GM18519 (cell line): Measurements from ENCODE around the gene ZBTB40.

Source experiments
- ATAC-seq: cut with Tn5 transposase; IDR thresholded peaks from one replicate; pipeline ENCODE4 v1.9.1; 2021; ENCODE audit warnings: mild to moderate bottlenecking, moderate library complexity; ENCODE audit not compliant: unreplicated experiment, low FRiP score

The ZBTB40 gene

DNA sequence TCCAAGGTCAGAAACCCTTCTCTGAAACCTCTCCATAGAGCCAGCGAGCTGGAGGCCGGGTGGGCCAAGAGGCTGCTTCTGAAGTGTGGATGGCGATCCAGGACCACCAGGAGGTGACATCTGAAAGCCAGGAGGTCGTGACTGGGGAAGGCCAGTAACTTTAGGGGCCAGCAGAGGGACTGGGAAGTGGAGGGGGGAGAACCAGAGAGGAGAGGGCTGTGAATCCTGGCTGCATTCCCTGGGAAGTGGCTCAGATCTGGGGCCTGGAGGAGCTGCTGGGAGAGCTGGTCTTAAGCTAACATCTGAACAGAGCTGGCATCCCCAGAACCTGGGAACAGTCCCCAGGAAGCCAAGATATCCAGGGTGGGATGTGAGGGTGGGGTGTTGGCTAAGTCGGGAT is 100.4 kb downstream of the ZBTB40 start:
- no peak for ATAC-seq

DNA sequence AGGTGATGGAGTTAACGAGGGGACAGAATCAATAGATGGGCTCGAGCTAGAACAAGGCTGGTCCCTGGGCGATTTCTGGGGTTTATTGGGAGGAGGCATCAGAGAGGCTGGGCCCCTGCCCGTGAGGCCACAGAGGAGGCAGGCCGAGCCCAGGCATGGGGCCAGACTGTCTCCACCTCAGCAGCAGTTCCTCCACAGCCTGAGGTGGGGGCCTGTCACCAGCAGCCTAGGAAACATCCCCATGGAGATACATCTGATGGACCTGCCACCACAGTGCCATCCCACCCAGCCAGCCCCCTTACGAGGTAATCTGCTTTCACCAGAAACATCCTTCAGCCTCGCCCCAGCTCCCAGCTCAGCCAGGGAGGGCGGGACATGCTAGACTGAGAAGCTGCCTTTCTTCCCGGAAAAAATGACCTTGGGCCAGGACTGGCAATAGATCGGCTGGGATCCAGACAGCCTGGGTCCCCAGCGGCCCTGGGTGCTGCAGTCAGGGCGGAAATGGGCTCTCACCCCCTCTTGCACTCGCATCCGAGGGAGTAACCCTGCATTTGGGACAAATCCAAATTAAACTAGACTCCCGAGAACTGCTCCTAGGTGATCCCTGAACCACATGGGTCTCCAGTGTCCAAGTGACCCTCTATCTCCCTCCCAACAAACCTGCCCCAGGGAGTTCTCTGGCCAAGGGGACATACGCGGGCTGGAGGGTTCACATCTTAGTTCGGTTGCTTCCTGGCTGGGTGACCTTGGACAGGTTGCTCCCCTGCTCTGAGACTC is 101.6 kb downstream of the ZBTB40 start:
- ATAC-seq = no peak

DNA sequence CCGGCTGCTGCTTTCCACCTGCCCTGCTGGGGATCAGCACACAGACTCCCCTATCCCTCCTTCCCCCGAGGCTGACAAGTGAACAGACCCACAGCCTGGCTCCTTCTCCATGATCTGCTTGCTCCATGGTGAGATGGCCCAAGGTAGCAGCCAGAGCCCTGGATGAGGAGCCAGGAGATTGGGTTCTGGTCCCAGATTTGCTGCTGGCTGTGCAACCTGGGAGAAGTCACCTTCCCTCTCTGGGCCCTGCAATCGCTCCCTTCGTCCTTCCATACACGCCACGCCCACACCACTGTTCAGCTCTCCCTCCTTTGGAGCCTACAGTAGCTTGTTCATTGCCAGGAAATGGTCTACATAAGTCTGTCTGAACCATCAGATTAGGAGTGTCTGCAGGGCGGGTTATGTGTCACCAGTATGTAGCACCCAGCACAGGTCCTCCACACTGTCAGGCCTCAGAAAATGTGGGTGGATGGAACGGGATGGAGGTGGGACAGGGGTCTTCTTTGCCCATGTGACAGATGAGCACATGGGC is 102.4 kb downstream of the ZBTB40 start:
- ATAC-seq = no peak

DNA sequence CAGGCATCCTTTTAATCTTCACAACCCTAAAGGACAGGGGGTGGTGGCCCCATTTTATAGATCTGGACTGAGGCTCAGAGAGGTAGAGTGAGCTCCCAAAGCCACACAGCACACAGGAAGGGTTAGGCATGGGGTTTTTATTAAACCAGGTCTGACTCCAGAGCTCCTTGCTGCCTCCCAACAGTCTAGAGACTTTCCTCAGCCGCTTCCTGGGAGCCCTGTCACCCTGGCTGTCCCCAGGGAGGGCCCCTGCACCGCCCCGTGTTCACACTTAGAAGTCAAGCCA is 103.7 kb downstream of the ZBTB40 start:
- ATAC-seq = no peak

DNA sequence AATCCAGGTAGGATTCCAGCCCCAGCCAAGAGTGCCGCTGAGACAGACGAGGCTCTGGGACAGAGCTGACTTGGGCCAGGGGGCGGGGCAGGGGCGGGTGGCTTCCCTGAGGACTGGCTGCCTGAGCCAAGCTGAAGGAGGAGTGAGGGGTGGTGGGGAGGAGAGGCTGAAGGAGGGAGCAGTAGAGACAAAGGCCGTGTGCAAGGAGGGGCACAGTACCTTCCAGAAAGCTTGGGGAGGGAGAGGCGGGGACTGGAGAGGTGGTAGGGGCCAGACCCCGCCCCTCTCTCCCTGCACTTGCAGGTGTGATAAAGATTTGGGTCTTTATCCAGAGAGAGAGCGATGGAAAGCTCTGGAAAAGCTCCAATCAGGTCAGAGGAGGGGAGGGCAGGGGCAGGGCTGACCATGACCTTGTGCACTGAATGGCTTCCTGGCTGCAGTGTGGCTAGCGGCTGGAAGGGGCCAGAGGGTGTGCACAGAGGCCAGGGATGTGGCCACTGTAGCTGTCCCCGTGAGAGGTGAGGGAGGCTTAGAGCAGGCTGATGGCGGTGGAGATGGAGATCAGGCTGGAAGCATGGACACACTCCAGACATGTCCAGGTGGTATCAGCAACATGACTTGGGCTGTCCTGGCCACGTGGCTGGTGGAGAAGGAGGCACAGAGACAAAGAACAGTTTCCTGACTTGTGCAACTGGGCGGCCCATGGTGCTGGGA is 104.9 kb downstream of the ZBTB40 start:
- no peak for ATAC-seq

DNA sequence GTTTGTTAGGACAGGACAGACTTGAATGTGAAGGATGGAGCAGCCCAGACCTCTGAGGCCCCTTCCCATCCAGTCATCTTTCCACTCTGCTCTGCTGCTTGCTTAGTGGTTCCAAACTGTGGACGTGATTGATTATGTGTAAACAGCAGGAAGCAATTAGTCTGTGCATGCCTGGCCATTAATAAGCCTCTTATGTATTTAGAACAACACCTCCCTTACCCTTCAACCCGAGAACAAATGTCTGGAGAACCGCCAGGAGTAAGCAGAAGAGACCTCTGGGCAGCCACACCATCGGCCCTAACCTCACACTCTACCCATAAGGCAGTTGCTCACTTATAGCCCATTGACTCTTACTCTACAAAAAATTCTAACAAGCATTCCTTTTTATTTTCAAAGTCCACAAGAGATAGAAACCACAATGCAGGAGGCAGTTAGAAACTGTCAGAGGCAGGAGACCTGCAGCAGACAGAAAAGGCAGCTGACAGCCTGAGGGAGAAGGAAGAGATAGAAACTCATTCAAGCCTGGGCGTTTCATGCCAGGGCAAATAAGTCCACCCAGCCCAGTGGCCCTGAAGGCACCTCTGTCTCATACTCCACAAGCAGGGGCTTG is 105.8 kb downstream of the ZBTB40 start:
- ATAC-seq = no peak

DNA sequence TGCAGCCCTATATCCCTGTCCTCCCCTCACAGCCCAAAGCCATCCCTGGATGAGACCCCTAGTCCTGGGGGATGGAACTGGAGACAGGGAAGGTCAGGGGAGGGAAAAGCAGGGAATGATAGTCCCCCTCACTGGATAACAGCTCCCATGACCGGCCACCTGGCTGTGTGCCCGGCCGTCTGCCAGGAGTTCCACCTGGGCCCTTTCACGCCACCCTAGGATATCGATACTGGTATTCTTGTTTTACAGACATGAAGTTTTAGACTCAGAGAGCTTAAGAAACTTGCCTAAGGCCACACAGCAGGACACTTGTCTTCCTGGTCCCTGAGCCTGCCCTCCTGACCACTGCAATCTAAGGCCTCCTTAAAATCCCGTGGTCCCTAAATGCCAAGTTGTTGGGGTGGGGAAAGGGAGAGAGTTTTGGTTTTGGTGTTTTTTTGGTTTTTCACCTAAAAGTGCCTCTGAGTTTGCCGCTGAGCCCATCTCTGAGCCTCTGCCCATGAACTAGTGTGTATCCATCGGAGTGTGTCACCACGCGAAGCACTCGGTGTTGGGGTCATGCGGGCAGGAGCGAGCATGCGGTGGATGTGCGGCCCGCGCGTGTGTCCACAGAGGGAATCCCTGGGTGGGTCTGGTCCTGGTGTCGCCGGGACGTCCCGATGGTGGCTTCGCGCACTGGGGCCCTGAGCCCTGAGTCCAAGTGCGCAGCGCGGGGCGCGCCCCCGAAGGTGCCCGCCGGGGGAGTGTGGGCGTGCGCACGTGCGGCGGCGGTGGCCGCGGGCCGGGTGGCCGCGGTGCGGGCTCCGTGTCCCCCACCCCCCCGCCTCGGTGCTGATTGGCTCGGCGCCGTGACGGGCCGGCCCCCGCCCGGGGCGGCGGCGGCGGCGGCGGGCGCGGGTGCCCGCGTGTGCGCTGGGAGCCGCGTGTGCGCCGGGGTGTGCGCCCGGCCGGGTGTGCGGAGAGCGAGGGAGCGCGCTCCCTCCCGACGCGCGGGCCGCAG is 111.2 kb downstream of the ZBTB40 start, which contains the start of gene EPHA8:
Gene EPHA8 (plus strand): TSS at position 906 of the 1,000 bp plus-strand sequence. CDS start 147 bp downstream, outside the sequence.
- ATAC-seq = no peak

DNA sequence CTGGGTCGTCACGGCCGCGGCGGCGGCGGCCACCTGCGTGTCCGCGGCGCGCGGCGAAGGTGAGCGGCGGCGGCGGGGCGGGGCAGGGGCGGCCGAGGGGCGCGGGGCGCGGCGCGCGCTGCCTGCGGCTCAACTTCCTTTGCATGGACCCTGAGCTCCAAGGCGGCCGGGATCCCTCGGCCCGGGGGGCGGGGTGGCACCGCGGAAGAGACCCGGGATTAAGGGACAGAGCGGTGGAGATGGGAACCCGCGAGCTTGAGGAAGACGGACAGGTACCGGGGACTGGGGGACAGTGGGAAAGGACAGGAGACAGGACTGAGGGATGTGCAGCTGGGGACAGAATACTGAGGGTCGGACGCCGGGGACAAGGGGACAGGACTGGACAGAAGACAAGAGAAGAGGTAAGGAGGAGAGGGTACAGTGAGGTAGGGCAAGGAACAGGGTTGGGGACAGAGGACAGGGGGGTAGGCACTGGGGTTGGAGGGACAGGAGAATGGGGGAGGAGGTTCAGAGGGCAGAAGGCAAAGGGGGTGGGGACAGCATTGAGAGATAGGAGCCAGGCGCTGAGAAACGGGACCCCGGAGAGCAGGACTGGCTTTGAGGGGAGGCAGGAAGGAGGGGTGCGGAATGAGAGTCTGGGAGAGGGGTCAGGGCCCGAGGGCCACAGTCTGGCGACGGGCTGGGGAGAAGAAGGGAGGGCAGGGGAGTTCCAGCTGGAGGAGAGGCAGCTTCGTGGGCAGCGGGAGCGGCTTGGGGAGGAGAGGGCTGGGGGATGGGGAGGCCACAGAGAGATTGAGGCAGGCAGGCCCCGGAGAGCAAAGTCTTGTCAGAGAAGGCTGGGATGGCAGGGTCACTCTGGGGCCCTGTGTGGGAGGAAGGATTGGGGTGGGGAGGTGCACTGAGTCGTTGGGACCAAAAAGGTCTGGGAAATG is 112.3 kb downstream of the ZBTB40 start:
- no peak for ATAC-seq

DNA sequence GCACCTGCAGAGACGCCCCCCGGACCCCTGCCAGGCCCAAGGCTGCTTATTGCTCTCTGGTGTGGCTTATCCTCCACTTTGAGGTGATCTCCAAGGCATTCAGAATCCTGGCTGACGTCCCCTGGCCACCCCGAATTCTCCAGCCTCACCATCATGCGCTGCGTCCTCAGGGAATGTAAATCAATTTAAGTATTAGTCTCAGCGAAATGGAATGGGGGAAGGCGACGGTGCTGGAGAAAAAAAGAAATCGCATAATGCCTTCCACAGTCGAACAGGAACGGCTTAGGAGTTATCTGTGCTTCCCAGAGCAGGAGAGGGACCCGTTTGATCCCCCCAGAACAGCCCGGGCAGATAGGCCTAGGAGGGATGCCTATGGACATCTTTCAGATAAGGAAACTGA is 114.5 kb downstream of the ZBTB40 start:
- ATAC-seq = no peak

DNA sequence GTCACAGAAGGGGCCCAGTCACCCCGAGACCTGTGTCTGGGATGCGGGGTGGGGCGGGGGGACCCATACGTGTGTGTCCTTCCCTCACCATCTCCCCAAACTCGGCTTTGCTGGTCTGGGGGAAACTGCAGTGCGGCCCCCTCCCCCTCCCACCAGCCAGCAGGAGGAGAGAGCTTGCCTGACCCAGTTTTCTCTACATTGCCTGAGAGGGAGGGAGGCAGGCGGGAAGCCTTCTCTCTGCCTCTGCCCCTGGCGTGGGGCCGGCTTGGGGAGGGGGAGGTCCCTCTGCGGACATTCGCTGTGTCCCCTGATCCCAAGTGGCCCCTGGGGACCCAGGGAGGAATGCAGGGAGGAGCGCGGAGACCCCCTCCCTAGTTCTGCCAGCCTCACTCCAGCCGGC is 115.5 kb downstream of the ZBTB40 start:
- ATAC-seq = no peak

DNA sequence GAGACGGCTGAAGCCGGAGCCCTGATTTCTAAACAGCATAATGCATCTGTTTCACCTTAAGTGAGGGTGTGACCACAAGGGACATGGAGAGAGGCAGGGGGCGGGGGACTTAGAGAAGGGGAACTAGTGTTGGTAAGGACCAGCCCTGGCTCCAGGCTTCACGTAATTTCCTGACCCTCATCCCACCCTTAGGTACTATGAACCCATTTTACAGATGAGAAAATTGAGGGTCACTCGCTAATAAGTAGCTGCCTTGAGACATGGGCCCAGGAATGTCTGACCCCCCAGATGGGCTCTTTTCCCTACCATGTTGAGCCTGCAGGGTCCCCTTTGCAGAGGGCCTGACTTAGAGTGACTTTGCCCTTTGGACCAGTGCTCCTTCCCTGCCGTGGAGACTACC is 116.3 kb downstream of the ZBTB40 start:
- no peak for ATAC-seq

DNA sequence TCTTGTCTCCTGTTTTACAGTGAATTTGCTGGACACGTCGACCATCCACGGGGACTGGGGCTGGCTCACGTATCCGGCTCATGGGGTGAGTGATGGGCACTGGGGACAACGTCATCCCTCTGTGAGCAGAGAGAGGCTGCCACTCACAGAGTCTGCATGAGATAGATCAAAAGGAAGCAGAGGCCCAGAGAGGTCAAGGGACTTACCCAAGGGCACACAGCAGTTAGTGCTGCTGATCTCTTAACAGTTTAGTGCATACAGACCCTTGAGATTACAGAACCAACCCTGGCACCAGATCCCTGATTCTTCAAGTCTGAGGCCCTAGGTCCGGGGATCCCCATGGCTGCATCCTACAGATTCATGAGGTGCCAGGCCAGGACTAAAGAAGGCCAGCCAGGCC is 117.6 kb downstream of the ZBTB40 start:
- no peak for ATAC-seq

DNA sequence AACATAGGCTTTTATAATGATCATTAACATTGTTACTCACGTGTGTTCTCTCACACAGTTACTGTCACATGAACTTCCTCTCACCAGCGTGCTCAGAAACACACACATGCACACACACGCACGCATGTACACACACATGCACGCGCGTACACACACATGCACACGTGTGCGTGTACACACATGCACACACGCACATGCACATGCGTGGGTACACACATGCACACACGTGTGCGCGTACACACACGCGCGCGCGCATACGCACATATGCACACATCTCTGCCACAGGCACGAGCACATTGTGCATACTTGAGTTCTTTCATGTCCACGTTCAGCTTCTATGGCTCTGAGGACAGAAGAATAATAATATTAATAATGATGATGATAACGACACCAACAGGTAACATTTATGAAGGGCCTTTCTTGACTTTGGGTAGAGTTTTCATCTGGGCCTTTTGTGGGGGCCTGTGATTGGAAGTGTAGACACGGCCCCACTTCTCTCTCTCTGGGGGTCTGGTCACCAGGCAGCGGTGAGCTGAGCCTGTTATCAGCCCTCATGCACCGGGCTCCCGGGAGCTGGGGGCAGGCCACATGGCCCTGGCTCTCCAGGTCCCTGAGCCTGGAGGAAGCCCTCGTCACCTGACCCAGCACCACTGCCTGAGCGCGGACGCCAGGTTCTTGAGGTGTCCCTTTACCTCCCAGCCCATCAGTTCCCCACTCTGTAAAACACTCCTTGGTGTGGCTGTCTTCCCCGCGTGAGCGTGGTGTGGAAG is 118.7 kb downstream of the ZBTB40 start:
- ATAC-seq = no peak

DNA sequence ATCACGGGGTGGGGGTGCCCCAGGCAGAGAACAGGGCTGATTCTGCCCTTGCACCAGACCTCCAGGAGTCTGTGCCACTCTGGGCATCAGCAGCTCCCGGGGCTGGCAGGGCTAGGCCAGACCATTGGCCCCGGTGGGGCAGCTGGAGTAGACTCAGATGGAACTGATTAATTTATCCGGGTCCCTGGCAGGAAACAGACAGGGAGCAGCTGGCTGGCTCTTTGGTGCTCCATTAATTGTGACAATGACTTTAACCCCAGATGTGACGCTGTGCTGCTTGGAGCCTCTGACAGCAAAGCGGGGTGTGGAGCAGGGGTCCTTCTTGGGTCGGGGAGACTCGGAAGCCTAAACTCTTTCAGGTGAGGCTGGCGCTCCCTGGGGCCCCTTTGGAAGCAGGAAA is 121.2 kb downstream of the ZBTB40 start:
- no peak for ATAC-seq

DNA sequence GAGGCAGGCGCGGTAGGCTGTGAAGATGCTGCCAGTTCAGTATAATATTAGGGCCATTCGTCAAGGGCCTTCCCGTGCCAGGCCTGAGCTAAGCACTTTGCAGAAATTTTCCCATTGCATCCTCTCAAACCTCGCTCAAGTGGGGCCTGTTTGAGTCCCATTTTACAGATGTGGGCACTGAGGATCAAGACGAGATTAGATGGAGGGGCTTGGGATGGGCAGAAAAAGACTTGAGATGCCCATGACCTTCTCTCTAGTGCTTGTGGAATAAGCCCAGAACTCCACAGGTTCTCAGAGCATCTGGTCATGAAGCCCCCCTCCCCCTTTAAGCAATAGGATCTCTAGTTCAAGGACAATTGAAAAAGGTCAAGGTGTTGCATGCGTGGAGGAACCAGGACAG is 121.6 kb downstream of the ZBTB40 start:
- no peak for ATAC-seq

DNA sequence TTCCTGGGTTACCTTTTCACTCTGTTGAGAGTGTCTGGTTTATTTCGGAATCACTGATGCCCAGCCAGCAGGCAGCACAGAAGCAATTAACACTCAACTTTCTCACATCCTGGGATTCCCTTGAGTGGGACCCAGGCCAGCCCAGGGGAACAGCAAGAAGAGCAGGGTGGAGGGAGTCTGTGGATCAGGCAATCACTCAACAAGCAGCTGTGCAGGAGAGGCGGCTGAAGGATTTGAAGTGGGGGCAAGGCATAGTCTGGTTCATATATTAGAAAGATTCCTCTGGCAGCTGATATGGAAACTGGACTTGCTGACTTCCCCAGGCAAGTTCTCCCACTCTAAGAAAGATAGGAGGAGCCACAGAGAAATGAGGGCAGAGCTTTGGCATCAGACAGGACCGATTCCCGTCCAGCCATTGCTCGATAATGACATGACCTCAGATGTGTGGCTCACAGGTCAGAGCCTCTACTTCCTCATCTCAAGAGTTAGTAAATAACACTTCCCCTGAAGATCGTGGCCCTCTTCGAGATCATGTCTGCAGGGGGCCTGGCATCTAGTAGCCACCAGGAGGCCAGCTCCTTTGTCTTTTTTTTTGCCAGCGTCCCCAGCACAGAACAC is 124.0 kb downstream of the ZBTB40 start:
- ATAC-seq = no peak

DNA sequence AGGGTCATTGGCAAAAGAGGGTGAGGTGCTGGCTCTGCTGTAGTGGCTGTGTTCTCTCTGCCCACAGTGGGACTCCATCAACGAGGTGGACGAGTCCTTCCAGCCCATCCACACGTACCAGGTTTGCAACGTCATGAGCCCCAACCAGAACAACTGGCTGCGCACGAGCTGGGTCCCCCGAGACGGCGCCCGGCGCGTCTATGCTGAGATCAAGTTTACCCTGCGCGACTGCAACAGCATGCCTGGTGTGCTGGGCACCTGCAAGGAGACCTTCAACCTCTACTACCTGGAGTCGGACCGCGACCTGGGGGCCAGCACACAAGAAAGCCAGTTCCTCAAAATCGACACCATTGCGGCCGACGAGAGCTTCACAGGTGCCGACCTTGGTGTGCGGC is 124.5 kb downstream of the ZBTB40 start:
- ATAC-seq = no peak

DNA sequence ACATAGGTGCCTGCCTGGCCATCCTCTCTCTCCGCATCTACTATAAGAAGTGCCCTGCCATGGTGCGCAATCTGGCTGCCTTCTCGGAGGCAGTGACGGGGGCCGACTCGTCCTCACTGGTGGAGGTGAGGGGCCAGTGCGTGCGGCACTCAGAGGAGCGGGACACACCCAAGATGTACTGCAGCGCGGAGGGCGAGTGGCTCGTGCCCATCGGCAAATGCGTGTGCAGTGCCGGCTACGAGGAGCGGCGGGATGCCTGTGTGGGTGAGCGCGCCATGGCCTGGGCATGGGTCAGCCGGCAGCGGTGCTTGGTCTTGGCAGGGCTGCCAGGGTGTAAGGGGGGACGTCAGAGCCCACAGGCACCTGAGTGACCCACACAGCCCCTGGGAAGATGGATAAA is 125.0 kb downstream of the ZBTB40 start:
- no peak for ATAC-seq
